CD4-positive, alpha-beta T cell (primary cell): Measurements from ENCODE around the gene PLA2G2E. TPM values are rescaled to one million over a fixed set of nuclear protein-coding genes. Genes with fewer than 3 reads are reported as not detected.
"Not testable (repeated sequence)": the region's sequence is repeated elsewhere in the genome, so short reads cannot be mapped to it uniquely, and the experiment has no call there.

Source experiments
- ATAC-seq: fragments of 200-7000 bp; cut with Tn5 transposase; one replicate; pipeline ENCODE4 v1.10.0; 2022; ENCODE audit warnings: mild to moderate bottlenecking; ENCODE audit not compliant: poor library complexity
- CTCF ChIA-PET: fragments of 350-600 bp; sonication (Branson Sonifier 250); formaldehyde crosslinking; loops from one replicate; lab custom pipeline; 2021; ENCODE audit warnings: antibody characterized with exemption, inconsistent platforms; lab: Charles Lee
- POLR2A ChIA-PET: fragments of 350-600 bp; sonication (Branson Sonifier 250); formaldehyde crosslinking; loops from one replicate; lab custom pipeline; 2021; ENCODE audit warnings: antibody characterized with exemption, inconsistent platforms; lab: Charles Lee
- DNase-seq, 14 experiments: peaks; one replicate each; pipeline ENCODE4 v3.0.0-alpha.2; 2013 to 2020; ENCODE audit warnings: mixed read lengths in 2 of 14
- H3K27ac ChIP-seq, 2 donors: one replicate each; pipeline versions ENCODE4 v1.5.1 to v1.7.0; 2013; ENCODE audit warnings: low read length in 2 of 2, low read depth in 1 of 2, mild to moderate bottlenecking in 1 of 2
- H3K27me3 ChIP-seq, 2 experiments: 1 replicate in 1 of 2; 2 replicates in 1 of 2; pipeline versions ENCODE4 v1.6.1 to v1.7.0; 2013; ENCODE audit warnings: low read length in 2 of 2, control low read depth in 1 of 2, mild to moderate bottlenecking in 1 of 2, moderate library complexity in 1 of 2; ENCODE audit not compliant: insufficient read depth in 2 of 2, control insufficient read depth in 1 of 2
- H3K36me3 ChIP-seq: one replicate; pipeline ENCODE4 v1.6.1; 2013; ENCODE audit warnings: low read length, control low read depth; ENCODE audit not compliant: insufficient read depth
- H3K4me1 ChIP-seq: one replicate; pipeline ENCODE4 v1.6.1; 2013; ENCODE audit warnings: low read length, control low read depth; ENCODE audit not compliant: insufficient read depth
- H3K4me3 ChIP-seq: one replicate; pipeline ENCODE4 v1.5.1; 2013; ENCODE audit warnings: mild to moderate bottlenecking, low read length, moderate library complexity
- H3K9me3 ChIP-seq, 2 experiments: 1 replicate in 1 of 2; 2 replicates in 1 of 2; pipeline versions ENCODE4 v1.6.1 to v1.7.0; 2013; ENCODE audit warnings: low read length in 2 of 2, mild to moderate bottlenecking in 2 of 2, control low read depth in 1 of 2, moderate library complexity in 1 of 2; ENCODE audit not compliant: control insufficient read depth in 1 of 2, insufficient read depth in 1 of 2
- H3K27ac Mint-ChIP-seq: one replicate; pipeline ENCODE4 v1.8.0; 2020; ENCODE audit warnings: mixed read lengths
- H3K27me3 Mint-ChIP-seq: one replicate; pipeline ENCODE4 v1.8.0; 2021; ENCODE audit warnings: mixed read lengths
- H3K36me3 Mint-ChIP-seq: one replicate; pipeline ENCODE4 v1.8.0; 2021; ENCODE audit warnings: low read depth, mixed read lengths
- H3K4me1 Mint-ChIP-seq: one replicate; pipeline ENCODE4 v1.8.0; 2021; ENCODE audit warnings: low read depth, mixed read lengths
- H3K4me3 Mint-ChIP-seq: one replicate; pipeline ENCODE4 v1.8.0; 2020; ENCODE audit warnings: mild to moderate bottlenecking, mixed read lengths
- H3K9me3 Mint-ChIP-seq: one replicate; pipeline ENCODE4 v1.8.0; 2020; ENCODE audit warnings: mixed read lengths
- CTCF ChIP-seq: fragments of 200-600 bp; IDR thresholded peaks from one replicate; pipeline ENCODE4 v1.8.0; 2022; ENCODE audit warnings: antibody characterized with exemption, mild to moderate bottlenecking
- intact Hi-C, 2 experiments: fragments of 100-400 bp; cut with DNase I in 1 of 2; cut with micrococcal nuclease in 1 of 2; formaldehyde crosslinking; loops; one replicate each; pipeline versions ENCODE4 v1.15.1 to v1.9.0; 2023 to 2025; cut with DNase I, micrococcal nuclease
- total RNA-seq, 174 experiments: library from RNA in 2 of 174; stranded (reverse) in 2 of 174; gene quantifications; one replicate each; pipeline ENCODE4 v1.2.3 and lab custom pipeline; 2021 to 2026

PLA2G2E gene
- total RNA-seq, 2 experiments from 2014 or later: not detected

GRCh38 chr1:19932866-19933265 is 9.4 kb upstream of the PLA2G2E start:
- CTCF ChIA-PET: no interaction called here
- H3K4me3 Mint-ChIP-seq: no peak overlapping the region
- Histone ChIP-seq H3K4me3 (no peak overlapping the region), H3K27ac (no peak overlapping the region), H3K4me1 (no peaks in the 10 kb centered on the region), H3K36me3 (no peaks in the 10 kb centered on the region), H3K9me3 (peaks cover 29% of the 10 kb centered on the region in 2 experiments), H3K27me3 (no peaks in the 10 kb centered on the region)
- H3K27ac Mint-ChIP-seq: no peak overlapping the region
- no peak for TF ChIP-seq CTCF
- H3K27me3 Mint-ChIP-seq: no peaks in the 10 kb centered on the region
- H3K36me3 Mint-ChIP-seq: peaks cover 5% of the 10 kb centered on the region
- POLR2A ChIA-PET: no interaction called here
- DNase-seq (no peak), ATAC-seq (no peak)
- H3K9me3 Mint-ChIP-seq: peaks cover 5% of the 10 kb centered on the region
- no peaks in the 10 kb centered on the region for H3K4me1 Mint-ChIP-seq
- intact Hi-C loops: no loop called here

- ATAC-seq, H3K27ac Mint-ChIP-seq, intact Hi-C loops, H3K9me3 Mint-ChIP-seq, H3K4me3 ChIP-seq, POLR2A ChIA-PET, H3K36me3 Mint-ChIP-seq, H3K4me3 Mint-ChIP-seq, H3K27ac ChIP-seq, CTCF ChIA-PET, H3K4me1 ChIP-seq, H3K36me3 ChIP-seq, DNase-seq, H3K4me1 Mint-ChIP-seq, H3K27me3 ChIP-seq, H3K27me3 Mint-ChIP-seq: not testable (repeated sequence)
- H3K9me3 ChIP-seq: peaks cover 10 to 24% of the 10 kb centered on the region in 2 experiments
These were observed 3.7 kb upstream of the PLA2G2E start for GRCh38 chr1:19927130-19927421.

GRCh38 chr1:19926296-19927129 is 3.1 kb upstream of the PLA2G2E start:
- H3K36me3 ChIP-seq: no peaks in the 10 kb centered on the region
- intact Hi-C loops: no loop called here
- no peak overlapping the region for H3K4me3 ChIP-seq
- ATAC-seq: no peak
- POLR2A ChIA-PET: no interaction called here
- H3K27ac Mint-ChIP-seq: no peak overlapping the region
- no peaks in the 10 kb centered on the region for H3K36me3 Mint-ChIP-seq
- CTCF ChIA-PET: no interaction called here
- TF ChIP-seq CTCF: no peak
- H3K4me1 ChIP-seq: no peaks in the 10 kb centered on the region
- no peak overlapping the region for H3K4me3 Mint-ChIP-seq
- H3K9me3 Mint-ChIP-seq: no peaks in the 10 kb centered on the region
- H3K27me3 ChIP-seq: no peaks in the 10 kb centered on the region
- no peak overlapping the region for H3K27ac ChIP-seq
- DNase-seq: no peak
- no peaks in the 10 kb centered on the region for H3K27me3 Mint-ChIP-seq
- H3K4me1 Mint-ChIP-seq: no peaks in the 10 kb centered on the region
- H3K9me3 ChIP-seq: peaks cover 4 to 19% of the 10 kb centered on the region in 2 experiments
